ENCODE measurements around the gene CD4.

DNA sequence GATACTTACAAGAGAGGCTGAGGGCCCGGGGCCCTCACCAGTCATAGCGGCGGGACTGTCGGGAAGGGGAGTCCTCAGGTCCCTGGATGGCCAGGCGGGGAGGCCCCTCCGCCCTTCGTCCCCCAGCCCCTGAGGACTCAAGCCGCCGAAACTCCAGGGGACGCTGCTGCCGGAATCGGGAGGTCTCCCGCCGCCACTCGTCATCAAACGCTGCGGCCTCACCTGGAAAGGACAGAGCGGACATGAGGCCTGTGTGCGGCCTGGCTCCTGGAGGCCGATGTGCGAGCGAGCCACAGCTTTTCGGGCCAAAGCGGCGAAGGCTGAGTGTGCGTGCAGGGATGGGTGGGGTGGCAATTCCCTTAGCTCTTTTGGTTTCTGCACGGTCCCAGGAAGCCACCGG is 40.6 kb upstream of the CD4 start:
- TF ChIP-seq CTCF (IDR thresholded peaks at IDR 0.05), result no peak
- no peak for TF ChIP-seq EP300 (IDR thresholded peaks at IDR 0.05)
- no peak for TF ChIP-seq POLR2AphosphoS5 (IDR thresholded peaks at IDR 0.05)

Data from esophagus muscularis mucosa (tissue), 4 donors.